Heart right ventricle (tissue), 16 donors: ENCODE results near the gene EHHADH. TPM values are rescaled to one million over a fixed set of nuclear protein-coding genes. Genes with fewer than 3 reads are reported as not detected.

Source experiments
- ATAC-seq, 8 donors: fragments of 200-7000 bp; cut with Tn5 transposase; one replicate each; pipeline ENCODE4 v1.9.1; 2020; ENCODE audit warnings: mild to moderate bottlenecking in 8 of 8, moderate library complexity in 8 of 8, moderate number of reproducible peaks in 1 of 8
- DNase-seq, 2 donors: peaks; one replicate each; pipeline ENCODE4 v3.0.0-alpha.2; 2020
- H3K27ac ChIP-seq, 10 donors: fragments of 200-600 bp; sonication (generic) in 2 of 10; one replicate each; pipeline versions ENCODE4 v1.5.0 to v1.8.0; 2020 to 2022; ENCODE audit warnings: mild to moderate bottlenecking in 3 of 10
- H3K27me3 ChIP-seq, 7 donors: fragments of 200-600 bp; one replicate each; pipeline ENCODE4 v1.8.0; 2021 to 2022; ENCODE audit warnings: mild to moderate bottlenecking in 2 of 7
- H3K36me3 ChIP-seq, 9 donors: fragments of 200-600 bp; sonication (generic) in 1 of 9; one replicate each; pipeline versions ENCODE4 v1.5.0 to v1.8.0; 2020 to 2022; ENCODE audit warnings: mild to moderate bottlenecking in 2 of 9
- H3K4me1 ChIP-seq, 9 donors: fragments of 200-600 bp; sonication (generic) in 1 of 9; one replicate each; pipeline versions ENCODE4 v1.5.0 to v1.8.0; 2020 to 2022; ENCODE audit warnings: mild to moderate bottlenecking in 4 of 9
- H3K4me3 ChIP-seq, 10 donors: fragments of 200-600 bp; sonication (generic) in 2 of 10; one replicate each; pipeline versions ENCODE4 v1.5.0 to v1.8.0; 2020 to 2022; ENCODE audit warnings: mild to moderate bottlenecking in 7 of 10, moderate library complexity in 2 of 10
- H3K9me3 ChIP-seq, 11 donors: fragments of 200-600 bp in 10 of 11; sonication (generic) in 2 of 11; one replicate each; pipeline versions ENCODE4 v1.5.0 to v1.8.0; 2013 to 2022; ENCODE audit warnings: mild to moderate bottlenecking in 2 of 11, control low read depth in 1 of 11, moderate library complexity in 1 of 11
- WGBS, 2 donors: extraction: QIAGEN DNeasy Blood & Tissue Kit; methylation state at CpG; one replicate each; pipeline ENCODE4 v1.1.7; 2013; ENCODE audit warnings: inconsistent platforms in 1 of 2; 5-methylcytosine and 5-hydroxymethylcytosine counted together
- intact Hi-C, 10 donors: fragments of 100-400 bp; cut with DNase I; formaldehyde crosslinking; loops; one replicate each; pipeline versions ENCODE4 v1.11.1 to v1.14.2; 2022
- polyA plus RNA-seq, 2 donors: library from polyadenylated mRNA; stranded (reverse); fragments of 200-250 nt; gene quantifications; one replicate each; pipeline ENCODE4 v1.2.3, GENCODE V29; 2013
- total RNA-seq, 10 donors: library from RNA; stranded (reverse); fragmentation: NEBNext Ultra II Directional in 3 of 10; extraction: Animal tissue kit (Norgen Biotek cat#: 25700) in 3 of 10; gene quantifications; one replicate each; pipeline versions ENCODE4 v1.2.1 to v1.2.4, GENCODE V29; 2021 to 2023
- TF ChIP-seq, protein P1 (sequence below), 9 donors: fragments of 200-600 bp; sonication (generic) in 2 of 9; IDR thresholded peaks; one replicate each; pipeline versions ENCODE4 v1.5.0 to v1.8.0; 2021 to 2022; ENCODE audit warnings: antibody characterized with exemption in 9 of 9, mild to moderate bottlenecking in 5 of 9, moderate library complexity in 1 of 9
- donor health status: Arrhythmogenic right ventricular cardiomyopathy.
- donor health status: ischemic (EF 13 %, LVEDD 7.1; RV severe dilation, severe dysfunction).
- donor health status: healthy with polysubstance abuse.
- donor health status: DM: no; HTN: yes; CAD: no.
- donor health status: DM: no; HTN: no; CAD: no.
- donor health status: ischemic (EF 25% LVEDD 6.9; RV normal size, moderate dysfunction).
- donor health status: ischemic (EF 25% LVEDD 5.7; RV mildly dilated, moderate dysfunction).
- donor health status: healthy.
- donor health status: DM: yes; HTN: yes; CAD: no.
- donor health status: Ischemic cardiomyopathy.
- donor health status: ischemic (EF 35%, LVEDD 5.7; RV mildly dilated, moderate dysfunction).
- donor health status: nonischemic (EF 11% LVEDD 7.7; RV severe dilation, severe dysfunction).
- donor health status: DM: yes; HTN: yes; CAD: no.
- donor health status: PGD.
- donor health status: ischemic (EF 29% LVEDD 5.4; RV normal size, mild dysfunction).
- donor health status: nonischemic (EF 23%, LVEDD 6.1; RV moderate dilation, normal function).

EHHADH gene
- total and polyA plus RNA-seq, 12 donors: 3.8 to 31.0 (median 20.0) TPM

DNA sequence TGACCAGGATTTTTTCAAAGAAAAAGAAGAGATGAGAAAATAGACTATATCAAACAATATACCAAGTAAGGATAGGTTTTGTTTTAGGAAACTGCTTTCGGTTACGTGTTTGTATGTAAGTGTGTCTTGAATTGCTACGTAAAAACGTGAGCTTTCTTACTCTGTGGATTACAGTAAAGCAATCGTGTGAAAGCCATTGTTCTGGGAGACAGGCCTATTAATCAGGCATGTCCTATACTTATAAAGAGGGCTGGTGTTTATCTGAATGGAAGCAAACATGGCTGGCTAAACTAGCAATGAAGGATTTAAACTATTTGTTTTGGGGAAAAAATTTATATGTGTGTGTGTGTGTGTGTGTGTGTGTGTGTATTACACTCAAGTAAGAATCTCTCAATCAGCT lies 2.6 kb downstream of the EHHADH start:
- ATAC-seq: no peak
- no peak for DNase-seq
- Histone ChIP-seq H3K4me3 (no peak overlapping the region), H3K27me3 (no peaks in the 10 kb centered on the region), H3K9me3 (peaks cover 0 to 3% (median 0%) of the 10 kb centered on the region in 11 donors), H3K36me3 (peaks cover 0 to 25% (median 6%) of the 10 kb centered on the region in 9 donors), H3K4me1 (peaks cover 0 to 14% (median 0%) of the 10 kb centered on the region in 9 donors), H3K27ac (no peak overlapping the region)
- intact Hi-C loops: no loop called here
- TF ChIP-seq, protein P1, sequence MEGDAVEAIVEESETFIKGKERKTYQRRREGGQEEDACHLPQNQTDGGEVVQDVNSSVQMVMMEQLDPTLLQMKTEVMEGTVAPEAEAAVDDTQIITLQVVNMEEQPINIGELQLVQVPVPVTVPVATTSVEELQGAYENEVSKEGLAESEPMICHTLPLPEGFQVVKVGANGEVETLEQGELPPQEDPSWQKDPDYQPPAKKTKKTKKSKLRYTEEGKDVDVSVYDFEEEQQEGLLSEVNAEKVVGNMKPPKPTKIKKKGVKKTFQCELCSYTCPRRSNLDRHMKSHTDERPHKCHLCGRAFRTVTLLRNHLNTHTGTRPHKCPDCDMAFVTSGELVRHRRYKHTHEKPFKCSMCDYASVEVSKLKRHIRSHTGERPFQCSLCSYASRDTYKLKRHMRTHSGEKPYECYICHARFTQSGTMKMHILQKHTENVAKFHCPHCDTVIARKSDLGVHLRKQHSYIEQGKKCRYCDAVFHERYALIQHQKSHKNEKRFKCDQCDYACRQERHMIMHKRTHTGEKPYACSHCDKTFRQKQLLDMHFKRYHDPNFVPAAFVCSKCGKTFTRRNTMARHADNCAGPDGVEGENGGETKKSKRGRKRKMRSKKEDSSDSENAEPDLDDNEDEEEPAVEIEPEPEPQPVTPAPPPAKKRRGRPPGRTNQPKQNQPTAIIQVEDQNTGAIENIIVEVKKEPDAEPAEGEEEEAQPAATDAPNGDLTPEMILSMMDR (IDR thresholded peaks at IDR 0.05): no peak
- WGBS, 2 donors: 91 to 96% methylated on average over 5 of the region's 5 CpGs

DNA sequence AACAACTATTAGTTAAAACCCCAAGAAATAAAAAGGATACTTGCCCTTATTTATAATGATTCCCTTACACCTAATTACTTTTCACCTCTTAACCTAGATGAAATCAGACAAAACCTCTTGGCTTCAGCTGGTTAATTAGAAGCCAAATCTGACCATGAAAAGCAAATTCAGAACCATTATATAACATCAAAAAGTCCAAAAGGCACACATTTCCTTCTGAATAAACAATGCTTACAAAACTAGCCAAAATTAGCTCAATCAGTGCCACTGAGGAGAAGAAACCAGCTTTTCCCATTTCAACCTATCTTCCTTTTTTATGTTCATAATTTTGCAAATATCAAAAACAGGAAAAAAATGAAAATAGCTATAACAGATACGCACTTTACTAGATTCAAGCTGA lies 3.2 kb downstream of the EHHADH start:
- Histone ChIP-seq H3K4me3 (no peak overlapping the region), H3K27me3 (no peaks in the 10 kb centered on the region), H3K27ac (no peak overlapping the region), H3K4me1 (peaks cover 0 to 14% (median 0%) of the 10 kb centered on the region in 9 donors), H3K9me3 (peaks cover 0 to 3% (median 0%) of the 10 kb centered on the region in 11 donors), H3K36me3 (peaks cover 0 to 30% (median 6%) of the 10 kb centered on the region in 9 donors)
- intact Hi-C loops: no loop called here
- 0 to 3% methylated on average over 1 of the region's 1 CpG for WGBS, 2 donors
- TF ChIP-seq, protein P1 (IDR thresholded peaks at IDR 0.05): no peak
- ATAC-seq: no peak
- DNase-seq: no peak

DNA sequence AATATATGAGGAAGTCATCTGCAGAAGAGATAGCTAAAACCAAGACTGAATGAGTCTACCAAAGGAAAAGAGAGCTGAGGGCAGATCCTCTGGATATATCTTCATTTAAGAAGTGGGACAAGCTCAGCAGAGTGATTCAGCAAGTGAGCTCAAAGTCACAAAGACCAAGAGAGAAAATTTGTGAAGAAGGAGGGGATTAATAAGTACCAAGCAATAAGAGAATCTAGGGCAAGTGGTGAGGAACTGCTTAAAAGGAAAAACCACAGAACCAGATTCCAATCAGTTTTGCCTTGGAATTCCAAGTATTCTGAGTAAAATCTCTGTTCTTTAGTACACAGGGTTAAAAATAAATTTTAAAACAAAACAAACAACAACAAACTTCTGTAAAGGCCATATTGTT lies 3.6 kb downstream of the EHHADH start:
- H3K27ac ChIP-seq: no peak overlapping the region
- H3K4me1 ChIP-seq: peaks cover 0 to 14% (median 0%) of the 10 kb centered on the region in 9 donors
- ATAC-seq (no peak), DNase-seq (no peak)
- TF ChIP-seq, protein P1 (IDR thresholded peaks at IDR 0.05): no peak
- H3K27me3 ChIP-seq: no peaks in the 10 kb centered on the region
- peaks cover 0 to 34% (median 6%) of the 10 kb centered on the region in 9 donors for H3K36me3 ChIP-seq
- H3K4me3 ChIP-seq: no peak overlapping the region
- H3K9me3 ChIP-seq: peaks cover 0 to 4% (median 0%) of the 10 kb centered on the region in 11 donors
- intact Hi-C loops: no loop called here

DNA sequence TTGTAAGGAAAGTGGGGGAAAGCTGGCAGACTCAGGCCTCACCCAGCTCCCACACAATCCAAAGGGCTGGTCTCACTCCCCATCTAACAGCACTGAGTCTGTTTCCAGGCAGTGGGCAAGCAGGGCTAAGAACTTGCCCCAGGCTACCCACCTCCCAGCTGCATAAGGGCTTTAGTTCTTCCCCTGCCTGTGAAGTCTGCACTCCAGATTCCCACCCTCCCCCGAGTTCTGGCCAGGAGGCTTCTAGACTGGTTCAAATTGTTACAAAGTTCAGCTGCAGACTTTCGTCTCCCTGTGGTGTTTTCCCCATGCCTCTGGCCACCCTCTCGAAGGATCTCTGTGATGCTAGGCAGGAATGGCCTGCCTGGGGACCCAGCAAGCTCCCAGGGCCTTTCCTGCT lies 11.2 kb downstream of the EHHADH start:
- Histone ChIP-seq H3K4me3 (no peak overlapping the region), H3K36me3 (peaks cover 0 to 31% (median 1%) of the 10 kb centered on the region in 9 donors), H3K9me3 (peaks cover 0 to 55% (median 10%) of the 10 kb centered on the region in 11 donors), H3K27ac (no peak overlapping the region), H3K4me1 (no peaks in the 10 kb centered on the region), H3K27me3 (no peaks in the 10 kb centered on the region)
- 87 to 95% methylated on average over 3 of the region's 3 CpGs for WGBS, 2 donors
- ATAC-seq (no peak), DNase-seq (no peak)
- intact Hi-C loops: no loop called here
- TF ChIP-seq, protein P1 (IDR thresholded peaks at IDR 0.05): no peak
